ENCODE results near the gene FAAP20. TPM values are rescaled to one million over a fixed set of nuclear protein-coding genes. Genes with fewer than 3 reads are reported as not detected.

Gene FAAP20
- total RNA-seq, 1 experiment from 2014 or later, result 112 TPM

GRCh38 chr1:2174348-2175054 lies 20.1 kb downstream of the FAAP20 start:
- TF ChIP-seq CTCF (IDR thresholded peaks at IDR 0.05 in 2 of 3, conservative IDR thresholded peaks at IDR 0.05 in 1 of 3; ENCODE audit: borderline replicate concordance in 1 of 3, insufficient read depth in 1 of 3, low read depth in 2 of 3, low read length in 2 of 3) (peak; percentile 76 to 95 (median 92)), EZH2 (IDR thresholded peaks at IDR 0.05) (no peak), YY1 (IDR thresholded peaks at IDR 0.05; ENCODE audit: extremely low read depth, insufficient replicate concordance, low read depth, low read length) (peak; percentile 26), RAD21 (IDR thresholded peaks at IDR 0.05; ENCODE audit: low read depth) (peak; percentile 80)
- CTCF ChIA-PET, result interaction anchor here (0.9 to 1.9 kb wide), 9 partner anchors 8 to 217 kb away, joined by 3 to 27 read pairs (median 8); partner anchors contain the start of genes FAAP20, MORN1 and RER1
- Histone ChIP-seq H3K9me2 (ENCODE audit: insufficient read depth) (no peaks in the 10 kb centered on the region), H4K20me1 (ENCODE audit: insufficient read depth) (no peaks in the 10 kb centered on the region), H3K4me1 (ENCODE audit: control insufficient read depth in 1 of 2, insufficient read depth in 2 of 2, low read length in 2 of 2) (peaks cover 0 to 8% of the 10 kb centered on the region in 2 experiments; a peak in 1 of 4 replicates), H3K9me3 (ENCODE audit: control insufficient read depth in 1 of 2, insufficient read depth in 1 of 2, low read depth in 1 of 2, low read length in 2 of 2) (no peaks in the 10 kb centered on the region), H3K36me3 (ENCODE audit: control insufficient read depth in 1 of 2, insufficient read depth in 2 of 2, low read length in 2 of 2) (no peaks in the 10 kb centered on the region), H3K4me2 (ENCODE audit: low read length) (peak overlapping the region; percentile 23; the same call in 1 of the 2 replicates), H3K9ac (ENCODE audit: low read length) (0 out of 2 replicates have a peak overlapping the region, but pooled peaks have one; percentile 16), H3K4me3 (replicated peaks in 1 of 2; ENCODE audit: low read depth in 1 of 2, low read length in 2 of 2) (no peak overlapping the region), H3K79me2 (ENCODE audit: insufficient read depth, low read length) (no peaks in the 10 kb centered on the region), H2AFZ (ENCODE audit: low read depth, low read length, poor library complexity, severe bottlenecking) (no peak overlapping the region), H3K27ac (ENCODE audit: low read depth, low read length) (no peak overlapping the region), H3K27me3 (ENCODE audit: insufficient read depth, low read length) (no peaks in the 10 kb centered on the region)
- RAD21 ChIA-PET (ENCODE audit: low non-redundant PET in 1 of 2, low total read pairs in 2 of 2, uncharacterized antibody in 2 of 2, unreplicated experiment in 2 of 2), result interaction anchor here (0.6 to 0.9 kb wide), 2 partner anchors 20 to 35 kb away, joined by 4 read pairs; partner anchors contain the start of gene FAAP20 (in 1 of the 2)
- no TSS peak for BruUV-seq (replicated peaks)
- POLR2A ChIA-PET, result no interaction called here
- peak; percentile 94 for ATAC-seq
- peak; percentile 28 for DNase-seq (ENCODE audit: low read depth, low spot score)
- intact Hi-C loops (cut with micrococcal nuclease), result loop anchor here (1.0 to 2.0 kb wide), 2 partner anchors 34 to 214 kb away; no protein-coding TSS in a partner anchor
